H9 (cell line): ENCODE results near the gene DEPDC5. TPM values are rescaled to one million over a fixed set of nuclear protein-coding genes. Genes with fewer than 3 reads are reported as not detected.

Source experiments
- DNase-seq: peaks from one replicate; pipeline ENCODE4 v3.0.0-alpha.2; 2017
- H2AFZ ChIP-seq: one replicate; pipeline ENCODE4 v1.6.1; 2013; ENCODE audit warnings: mild to moderate bottlenecking, low read length, control low read depth, moderate library complexity
- H2AK5ac ChIP-seq: 2 replicates; pipeline ENCODE4 v1.6.1; 2013; ENCODE audit warnings: low read length, control low read depth, mixed read lengths; ENCODE audit not compliant: insufficient read length
- H2BK120ac ChIP-seq: one replicate; pipeline ENCODE4 v1.6.1; 2013; ENCODE audit warnings: low read depth, mild to moderate bottlenecking, low read length, control low read depth, inconsistent platforms; ENCODE audit not compliant: poor library complexity, severe bottlenecking
- H2BK12ac ChIP-seq: 2 replicates; pipeline ENCODE4 v1.6.1; 2013; ENCODE audit warnings: low read length, control low read depth, mixed read lengths, low read depth; ENCODE audit not compliant: insufficient read length
- H2BK15ac ChIP-seq: 2 replicates; pipeline ENCODE4 v1.6.1; 2013; ENCODE audit warnings: low read depth, low read length, control low read depth
- H2BK20ac ChIP-seq: one replicate; pipeline ENCODE4 v1.6.1; 2013; ENCODE audit warnings: low read depth, mild to moderate bottlenecking, low read length, control low read depth, inconsistent platforms; ENCODE audit not compliant: poor library complexity, severe bottlenecking
- H2BK5ac ChIP-seq: 2 replicates; pipeline ENCODE4 v1.6.1; 2013; ENCODE audit warnings: low read length, control low read depth, mixed read lengths; ENCODE audit not compliant: insufficient read length
- H3K14ac ChIP-seq: 2 replicates; pipeline ENCODE4 v1.6.1; 2013; ENCODE audit warnings: low read length, control low read depth; ENCODE audit not compliant: insufficient read depth
- H3K18ac ChIP-seq: 2 replicates; pipeline ENCODE4 v1.6.1; 2013; ENCODE audit warnings: low read depth, mild to moderate bottlenecking, mixed read lengths, low read length, control low read depth; ENCODE audit not compliant: insufficient read length
- H3K23ac ChIP-seq: 2 replicates; pipeline ENCODE4 v1.6.1; 2013; ENCODE audit warnings: low read length, control low read depth, mixed read lengths, low read depth; ENCODE audit not compliant: insufficient read length
- H3K23me2 ChIP-seq: 2 replicates; pipeline ENCODE4 v1.6.1; 2013; ENCODE audit warnings: low read depth, mild to moderate bottlenecking, mixed read lengths, low read length, control low read depth; ENCODE audit not compliant: insufficient read length, poor library complexity, severe bottlenecking
- H3K27ac ChIP-seq: 2 replicates; pipeline ENCODE4 v1.5.1; 2013; ENCODE audit warnings: low read length, control low read depth, mixed read lengths, low read depth; ENCODE audit not compliant: insufficient read length
- H3K27me3 ChIP-seq: 2 replicates; pipeline ENCODE4 v1.6.1; 2013; ENCODE audit warnings: low read length, control low read depth, inconsistent platforms; ENCODE audit not compliant: insufficient read depth
- H3K4ac ChIP-seq: 2 replicates; pipeline ENCODE4 v1.6.1; 2013; ENCODE audit warnings: low read depth, mild to moderate bottlenecking, control low read depth, inconsistent platforms, low read length, moderate library complexity
- H3K4me1 ChIP-seq: 2 replicates; pipeline ENCODE4 v1.6.1; 2013; ENCODE audit warnings: low read length, control low read depth, inconsistent platforms; ENCODE audit not compliant: insufficient read depth
- H3K4me2 ChIP-seq: 2 replicates; pipeline ENCODE4 v1.6.1; 2013; ENCODE audit warnings: low read length, control low read depth, mixed read lengths; ENCODE audit not compliant: insufficient read length, insufficient read depth
- H3K56ac ChIP-seq: 2 replicates; pipeline ENCODE4 v1.6.1; 2013; ENCODE audit warnings: low read depth, mild to moderate bottlenecking, mixed read lengths, low read length, control low read depth; ENCODE audit not compliant: insufficient read length
- H3K79me1 ChIP-seq: 2 replicates; pipeline ENCODE4 v1.6.1; 2013; ENCODE audit warnings: low read depth, mild to moderate bottlenecking, moderate library complexity, low read length, control low read depth, inconsistent platforms; ENCODE audit not compliant: insufficient read depth, poor library complexity, severe bottlenecking
- H3K79me2 ChIP-seq: 2 replicates; pipeline ENCODE4 v1.6.1; 2013; ENCODE audit warnings: low read length, control low read depth, inconsistent platforms; ENCODE audit not compliant: insufficient read depth
- H3K9ac ChIP-seq: 2 replicates; pipeline ENCODE4 v1.6.1; 2013; ENCODE audit warnings: low read length, control low read depth, mixed read lengths; ENCODE audit not compliant: insufficient read length; ENCODE audit errors: extremely low read depth
- H3K9me3 ChIP-seq: one replicate; pipeline ENCODE4 v1.6.1; 2013; ENCODE audit warnings: low read depth, low read length, inconsistent platforms; ENCODE audit not compliant: control insufficient read depth
- H3T11ph ChIP-seq: one replicate; pipeline ENCODE4 v1.6.1; 2013; ENCODE audit warnings: mild to moderate bottlenecking, low read length, control low read depth, inconsistent platforms
- H4K20me1 ChIP-seq: one replicate; pipeline ENCODE4 v1.6.1; 2013; ENCODE audit not compliant: control insufficient read depth, insufficient read length, insufficient read depth
- H4K5ac ChIP-seq: 2 replicates; pipeline ENCODE4 v1.6.1; 2013; ENCODE audit warnings: low read depth, mild to moderate bottlenecking, mixed read lengths, low read length, control low read depth; ENCODE audit not compliant: insufficient read length
- H4K8ac ChIP-seq: replicated peaks from 2 replicates; pipeline ENCODE4 v1.6.1; 2013; ENCODE audit warnings: low read length, control low read depth, mixed read lengths, low read depth; ENCODE audit not compliant: insufficient read length
- H4K91ac ChIP-seq: 2 replicates; pipeline ENCODE4 v1.6.1; 2013; ENCODE audit warnings: low read depth, mild to moderate bottlenecking, moderate library complexity, mixed read lengths, low read length, control low read depth; ENCODE audit not compliant: insufficient read length
- H3K27ac Mint-ChIP-seq, 3 experiments: 2 replicates in 2 of 3; 3 replicates in 1 of 3; pipeline ENCODE4 v1.8.0; 2020 to 2021; ENCODE audit warnings: mixed read lengths in 3 of 3, mild to moderate bottlenecking in 1 of 3, moderate library complexity in 1 of 3
- H3K27me3 Mint-ChIP-seq: 2 replicates; pipeline ENCODE4 v1.8.0; 2021; ENCODE audit warnings: low read depth, mild to moderate bottlenecking, moderate library complexity, mixed read lengths
- H3K36me3 Mint-ChIP-seq, 3 experiments: 2 replicates in 2 of 3; 3 replicates in 1 of 3; pipeline ENCODE4 v1.8.0; 2020 to 2021; ENCODE audit warnings: low read depth in 3 of 3, mixed read lengths in 3 of 3; ENCODE audit not compliant: insufficient read depth in 1 of 3
- H3K4me1 Mint-ChIP-seq, 2 experiments: 2 replicates each; pipeline ENCODE4 v1.8.0; 2020; ENCODE audit warnings: mixed read lengths in 2 of 2
- H3K4me3 Mint-ChIP-seq, 2 experiments: 2 replicates in 1 of 2; 3 replicates in 1 of 2; pipeline ENCODE4 v1.8.0; 2020 to 2021; ENCODE audit warnings: mild to moderate bottlenecking in 2 of 2, mixed read lengths in 2 of 2, moderate library complexity in 1 of 2
- H3K9me3 Mint-ChIP-seq, 2 experiments: 2 replicates in 1 of 2; 3 replicates in 1 of 2; pipeline ENCODE4 v1.8.0; 2020; ENCODE audit warnings: mild to moderate bottlenecking in 2 of 2, mixed read lengths in 2 of 2, moderate library complexity in 1 of 2
- CTCF ChIP-seq: fragments of 200-600 bp; sonication (generic); conservative IDR thresholded peaks from 3 replicates; pipeline ENCODE4 v1.8.0; 2021; ENCODE audit warnings: antibody characterized with exemption, mild to moderate bottlenecking
- WGBS: extraction: QIAGEN DNeasy Blood & Tissue Kit; methylation state at CpG from one replicate; pipeline ENCODE4 v1.1.7; 2013; ENCODE audit warnings: missing lambda C conversion rate, low lambda C conversion rate, mixed read lengths; ENCODE audit not compliant: insufficient read length; ENCODE audit errors: extremely low coverage; 5-methylcytosine and 5-hydroxymethylcytosine counted together
- total RNA-seq: library from RNA; stranded (reverse); gene quantifications from 2 replicates; pipeline ENCODE4 v1.2.1, GENCODE V29; 2021

DEPDC5 gene
- total RNA-seq, 1 experiment from 2014 or later: 29.2 TPM

GRCh38 chr22:31857247-31857646, 103.4 kb downstream of the DEPDC5 start:
- Histone ChIP-seq H4K91ac (no peak overlapping the region), H3K56ac (no peak overlapping the region), H3K79me2 (no peaks in the 10 kb centered on the region), H3K14ac (no peak overlapping the region), H4K5ac (no peak overlapping the region), H3K4ac (no peak overlapping the region), H2BK20ac (no peak overlapping the region), H3K23me2 (no peaks in the 10 kb centered on the region), H3T11ph (no peak overlapping the region), H3K9ac (no peak overlapping the region), H2BK5ac (no peak overlapping the region), H2AFZ (no peak overlapping the region), H3K4me1 (no peaks in the 10 kb centered on the region), H2BK15ac (no peak overlapping the region), H3K9me3 (no peaks in the 10 kb centered on the region), H2BK12ac (no peak overlapping the region), H2BK120ac (no peak overlapping the region), H3K27me3 (no peaks in the 10 kb centered on the region), H3K27ac (no peak overlapping the region), H2AK5ac (no peak overlapping the region), H3K18ac (no peak overlapping the region), H3K79me1 (no peaks in the 10 kb centered on the region), H3K4me2 (no peak overlapping the region), H3K23ac (no peak overlapping the region), H4K20me1 (no peaks in the 10 kb centered on the region), H4K8ac (no peak overlapping the region)
- no peaks in the 10 kb centered on the region for H3K9me3 Mint-ChIP-seq
- H3K36me3 Mint-ChIP-seq: peaks cover 0 to 10% (median 0%) of the 10 kb centered on the region in 3 experiments; a peak in 3 of 7 replicates
- peak overlapping the region; percentile 58 to 90 (median 69); a peak in 5 of 7 replicates for H3K27ac Mint-ChIP-seq
- no peak for TF ChIP-seq CTCF
- H3K4me3 Mint-ChIP-seq: peak overlapping the region in 1 of 2 experiments; percentile 39; a peak in 2 of 5 replicates
- no CpG with 5 or more reads among the region's 9 CpGs for WGBS
- peaks cover 9% of the 10 kb centered on the region in 2 experiments for H3K4me1 Mint-ChIP-seq
- no peaks in the 10 kb centered on the region for H3K27me3 Mint-ChIP-seq
- peak; percentile 93 for DNase-seq
